ENCODE measurements around the gene GRAMD1B. TPM values are rescaled to one million over a fixed set of nuclear protein-coding genes. Genes with fewer than 3 reads are reported as not detected.

The GRAMD1B gene
- total and polyA plus RNA-seq, 3 experiments from 2014 or later, result 2.1 to 28.2 (median 27.9) TPM

GRCh38 chr11:123603666-123604065 is 173.6 kb downstream of the GRAMD1B start:
- H3K27me3 Mint-ChIP-seq, result no peaks in the 10 kb centered on the region
- Histone ChIP-seq H3K27ac (ENCODE audit: low read depth, low read length) (no peak overlapping the region), H3K4me1 (ENCODE audit: insufficient read depth, low read length) (no peaks in the 10 kb centered on the region), H3K9me3 (ENCODE audit: low read length) (no peaks in the 10 kb centered on the region), H3K4me3 (ENCODE audit: low read length) (no peak overlapping the region), H3K36me3 (ENCODE audit: insufficient read depth, low read length) (no peaks in the 10 kb centered on the region), H3K27me3 (ENCODE audit: insufficient read depth, low read length, poor library complexity, severe bottlenecking) (no peaks in the 10 kb centered on the region)
- ChIA-PET POLR2A (no interaction called here), CTCF (interaction anchor here (0.6 kb wide), 1 partner anchor 10 kb away, joined by 3 read pairs; no protein-coding TSS in a partner anchor)
- DNase-seq, result no peak
- no peaks in the 10 kb centered on the region for H3K9me3 Mint-ChIP-seq
- H3K4me3 Mint-ChIP-seq, result no peak overlapping the region
- H3K27ac Mint-ChIP-seq, result peak overlapping the region in 2 of 8 donors; percentile 16 to 40
- no peaks in the 10 kb centered on the region for H3K4me1 Mint-ChIP-seq
- H3K36me3 Mint-ChIP-seq, result peaks cover 6 to 80% (median 28%) of the 10 kb centered on the region in 3 donors

- peaks cover 6 to 86% (median 22%) of the 10 kb centered on the region in 3 donors for H3K36me3 Mint-ChIP-seq
- no peaks in the 10 kb centered on the region for H3K9me3 Mint-ChIP-seq
- ChIA-PET CTCF (no interaction called here), POLR2A (no interaction called here)
- DNase-seq, result no peak
- H3K4me3 Mint-ChIP-seq, result no peak overlapping the region
- H3K4me1 Mint-ChIP-seq, result no peaks in the 10 kb centered on the region
- no peaks in the 10 kb centered on the region for H3K27me3 ChIP-seq (ENCODE audit: insufficient read depth, low read length, poor library complexity, severe bottlenecking)
- no peaks in the 10 kb centered on the region for H3K27me3 Mint-ChIP-seq
- no peak overlapping the region for H3K4me3 ChIP-seq (ENCODE audit: low read length)
- H3K27ac ChIP-seq (ENCODE audit: low read depth, low read length), result no peak overlapping the region
- H3K9me3 ChIP-seq (ENCODE audit: low read length), result no peaks in the 10 kb centered on the region
- peaks cover 1% of the 10 kb centered on the region for H3K36me3 ChIP-seq (ENCODE audit: insufficient read depth, low read length)
- no peaks in the 10 kb centered on the region for H3K4me1 ChIP-seq (ENCODE audit: insufficient read depth, low read length)
- no peak overlapping the region for H3K27ac Mint-ChIP-seq
These were observed 177.7 kb downstream of the GRAMD1B start for GRCh38 chr11:123607781-123608180.

GRCh38 chr11:123608371-123608770 is 178.3 kb downstream of the GRAMD1B start:
- peaks cover 5% of the 10 kb centered on the region for H3K36me3 ChIP-seq (ENCODE audit: insufficient read depth, low read length)
- no peaks in the 10 kb centered on the region for H3K4me1 ChIP-seq (ENCODE audit: insufficient read depth, low read length)
- Mint-ChIP-seq H3K27ac (peak overlapping the region in 1 of 8 donors; percentile 46), H3K4me3 (no peak overlapping the region), H3K4me1 (no peaks in the 10 kb centered on the region), H3K27me3 (no peaks in the 10 kb centered on the region), H3K36me3 (peaks cover 6 to 91% (median 20%) of the 10 kb centered on the region in 3 donors), H3K9me3 (no peaks in the 10 kb centered on the region)
- ChIA-PET CTCF (no interaction called here), POLR2A (no interaction called here)
- H3K9me3 ChIP-seq (ENCODE audit: low read length), result no peaks in the 10 kb centered on the region
- no peak for DNase-seq
- H3K4me3 ChIP-seq (ENCODE audit: low read length), result no peak overlapping the region
- H3K27me3 ChIP-seq (ENCODE audit: insufficient read depth, low read length, poor library complexity, severe bottlenecking), result no peaks in the 10 kb centered on the region
- H3K27ac ChIP-seq (ENCODE audit: low read depth, low read length), result no peak overlapping the region

- H3K4me3 ChIP-seq (ENCODE audit: low read length), result no peak overlapping the region
- Mint-ChIP-seq H3K4me3 (no peak overlapping the region), H3K4me1 (no peaks in the 10 kb centered on the region), H3K9me3 (no peaks in the 10 kb centered on the region), H3K27ac (peak overlapping the region in 1 of 8 donors; percentile 8), H3K36me3 (peaks cover 6 to 91% (median 19%) of the 10 kb centered on the region in 3 donors), H3K27me3 (no peaks in the 10 kb centered on the region)
- ChIA-PET CTCF (no interaction called here), POLR2A (no interaction called here)
- H3K27me3 ChIP-seq (ENCODE audit: insufficient read depth, low read length, poor library complexity, severe bottlenecking), result no peaks in the 10 kb centered on the region
- H3K4me1 ChIP-seq (ENCODE audit: insufficient read depth, low read length), result no peaks in the 10 kb centered on the region
- no peaks in the 10 kb centered on the region for H3K9me3 ChIP-seq (ENCODE audit: low read length)
- H3K36me3 ChIP-seq (ENCODE audit: insufficient read depth, low read length), result peaks cover 5% of the 10 kb centered on the region
- DNase-seq, result no peak
- H3K27ac ChIP-seq (ENCODE audit: low read depth, low read length), result no peak overlapping the region
These were observed 178.9 kb downstream of the GRAMD1B start for GRCh38 chr11:123608945-123609344.

- Histone ChIP-seq H3K4me1 (ENCODE audit: insufficient read depth, low read length) (no peaks in the 10 kb centered on the region), H3K9me3 (ENCODE audit: low read length) (no peaks in the 10 kb centered on the region), H3K27ac (ENCODE audit: low read depth, low read length) (no peak overlapping the region), H3K4me3 (ENCODE audit: low read length) (no peak overlapping the region), H3K27me3 (ENCODE audit: insufficient read depth, low read length, poor library complexity, severe bottlenecking) (no peaks in the 10 kb centered on the region), H3K36me3 (ENCODE audit: insufficient read depth, low read length) (peaks cover 5% of the 10 kb centered on the region)
- no peaks in the 10 kb centered on the region for H3K4me1 Mint-ChIP-seq
- H3K27ac Mint-ChIP-seq, result peak overlapping the region in 1 of 8 donors; percentile 17
- POLR2A ChIA-PET, result no interaction called here
- H3K27me3 Mint-ChIP-seq, result no peaks in the 10 kb centered on the region
- no peaks in the 10 kb centered on the region for H3K9me3 Mint-ChIP-seq
- H3K4me3 Mint-ChIP-seq, result no peak overlapping the region
- DNase-seq, result no peak
- CTCF ChIA-PET, result no interaction called here
- peaks cover 0 to 87% (median 17%) of the 10 kb centered on the region in 3 donors for H3K36me3 Mint-ChIP-seq
These were observed 181.6 kb downstream of the GRAMD1B start for GRCh38 chr11:123611698-123612097.

GRCh38 chr11:123616505-123617198 is 186.6 kb downstream of the GRAMD1B start:
- no peaks in the 10 kb centered on the region for H3K4me1 Mint-ChIP-seq
- H3K36me3 Mint-ChIP-seq, result peaks cover 3 to 82% (median 22%) of the 10 kb centered on the region in 3 donors
- H3K9me3 ChIP-seq (ENCODE audit: low read length), result no peaks in the 10 kb centered on the region
- no peaks in the 10 kb centered on the region for H3K27me3 Mint-ChIP-seq
- DNase-seq, result no peak
- H3K4me1 ChIP-seq (ENCODE audit: insufficient read depth, low read length), result no peaks in the 10 kb centered on the region
- peaks cover 5% of the 10 kb centered on the region for H3K36me3 ChIP-seq (ENCODE audit: insufficient read depth, low read length)
- H3K9me3 Mint-ChIP-seq, result no peaks in the 10 kb centered on the region
- ChIA-PET POLR2A (no interaction called here), CTCF (no interaction called here)
- peak overlapping the region in 1 of 8 donors; percentile 62 for H3K27ac Mint-ChIP-seq
- no peak overlapping the region for H3K4me3 ChIP-seq (ENCODE audit: low read length)
- H3K4me3 Mint-ChIP-seq, result no peak overlapping the region
- H3K27me3 ChIP-seq (ENCODE audit: insufficient read depth, low read length, poor library complexity, severe bottlenecking), result no peaks in the 10 kb centered on the region
- no peak overlapping the region for H3K27ac ChIP-seq (ENCODE audit: low read depth, low read length)

GRCh38 chr11:123622576-123622975 is 192.5 kb downstream of the GRAMD1B start:
- DNase-seq, result no peak
- no peaks in the 10 kb centered on the region for H3K9me3 ChIP-seq (ENCODE audit: low read length)
- H3K9me3 Mint-ChIP-seq, result no peaks in the 10 kb centered on the region
- ChIA-PET CTCF (no interaction called here), POLR2A (no interaction called here)
- H3K27ac Mint-ChIP-seq, result no peak overlapping the region
- no peaks in the 10 kb centered on the region for H3K36me3 ChIP-seq (ENCODE audit: insufficient read depth, low read length)
- no peaks in the 10 kb centered on the region for H3K27me3 ChIP-seq (ENCODE audit: insufficient read depth, low read length, poor library complexity, severe bottlenecking)
- H3K4me1 ChIP-seq (ENCODE audit: insufficient read depth, low read length), result no peaks in the 10 kb centered on the region
- H3K4me1 Mint-ChIP-seq, result no peaks in the 10 kb centered on the region
- H3K4me3 ChIP-seq (ENCODE audit: low read length), result no peak overlapping the region
- no peak overlapping the region for H3K27ac ChIP-seq (ENCODE audit: low read depth, low read length)
- no peaks in the 10 kb centered on the region for H3K27me3 Mint-ChIP-seq
- peaks cover 3 to 63% (median 15%) of the 10 kb centered on the region in 3 donors for H3K36me3 Mint-ChIP-seq
- no peak overlapping the region for H3K4me3 Mint-ChIP-seq

GRCh38 chr11:123624974-123625373 is 194.9 kb downstream of the GRAMD1B start:
- no peak overlapping the region for H3K27ac Mint-ChIP-seq
- CTCF ChIA-PET, result no interaction called here
- H3K9me3 Mint-ChIP-seq, result no peaks in the 10 kb centered on the region
- H3K27me3 Mint-ChIP-seq, result peaks cover 0 to 1% of the 10 kb centered on the region in 2 donors
- no peak overlapping the region for H3K4me3 Mint-ChIP-seq
- Histone ChIP-seq H3K27me3 (ENCODE audit: insufficient read depth, low read length, poor library complexity, severe bottlenecking) (no peaks in the 10 kb centered on the region), H3K27ac (ENCODE audit: low read depth, low read length) (no peak overlapping the region), H3K36me3 (ENCODE audit: insufficient read depth, low read length) (no peaks in the 10 kb centered on the region), H3K4me1 (ENCODE audit: insufficient read depth, low read length) (no peaks in the 10 kb centered on the region), H3K4me3 (ENCODE audit: low read length) (no peak overlapping the region), H3K9me3 (ENCODE audit: low read length) (no peaks in the 10 kb centered on the region)
- POLR2A ChIA-PET, result no interaction called here
- H3K4me1 Mint-ChIP-seq, result no peaks in the 10 kb centered on the region
- H3K36me3 Mint-ChIP-seq, result peaks cover 0 to 39% (median 6%) of the 10 kb centered on the region in 3 donors
- no peak for DNase-seq
